ENCODE results near the gene LDLRAD4.

Gene LDLRAD4

DNA sequence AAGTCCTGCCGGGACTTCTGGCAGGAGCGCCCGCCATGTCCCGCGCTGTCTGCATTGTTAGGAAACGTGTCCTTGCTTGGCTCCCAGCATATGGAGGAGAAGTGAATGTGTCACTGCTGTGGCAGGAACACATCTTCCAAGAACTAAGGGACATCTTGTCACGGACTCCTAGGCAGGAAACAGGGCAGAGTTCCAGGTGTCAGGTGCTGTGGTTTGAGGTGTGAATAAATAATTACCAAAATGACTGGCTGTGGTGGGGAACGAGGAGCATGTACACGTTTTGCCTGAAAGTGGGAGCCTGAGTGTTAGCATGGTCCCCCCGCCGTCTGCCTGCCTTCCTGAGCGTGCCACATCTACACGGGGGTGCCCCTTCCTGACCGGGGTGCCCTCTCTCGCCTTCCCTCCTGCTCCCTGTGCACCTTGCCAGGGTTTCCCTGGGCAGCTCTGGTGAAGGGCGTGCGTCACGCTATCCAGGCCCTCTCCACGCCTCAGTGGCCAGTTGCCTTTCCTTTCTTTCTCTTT, 237.5 kb downstream of the LDLRAD4 start:
- no peak for TF ChIP-seq CEBPB (IDR thresholded peaks at IDR 0.05)
- no peak for TF ChIP-seq FOXM1 (IDR thresholded peaks at IDR 0.05; ENCODE audit: borderline replicate concordance, low read depth)
- no peak for TF ChIP-seq TAF1 (IDR thresholded peaks at IDR 0.05; ENCODE audit: low read depth)
- no peak for TF ChIP-seq RAD21 (IDR thresholded peaks at IDR 0.05; ENCODE audit: low read depth)
- no peak for TF ChIP-seq TCF12 (IDR thresholded peaks at IDR 0.05; ENCODE audit: low read depth)
- TF ChIP-seq EP300 (IDR thresholded peaks at IDR 0.05; ENCODE audit: borderline replicate concordance) = no peak
- TF ChIP-seq, protein P1, sequence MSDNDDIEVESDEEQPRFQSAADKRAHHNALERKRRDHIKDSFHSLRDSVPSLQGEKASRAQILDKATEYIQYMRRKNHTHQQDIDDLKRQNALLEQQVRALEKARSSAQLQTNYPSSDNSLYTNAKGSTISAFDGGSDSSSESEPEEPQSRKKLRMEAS (IDR thresholded peaks at IDR 0.05) = no peak
- TF ChIP-seq, protein P2, sequence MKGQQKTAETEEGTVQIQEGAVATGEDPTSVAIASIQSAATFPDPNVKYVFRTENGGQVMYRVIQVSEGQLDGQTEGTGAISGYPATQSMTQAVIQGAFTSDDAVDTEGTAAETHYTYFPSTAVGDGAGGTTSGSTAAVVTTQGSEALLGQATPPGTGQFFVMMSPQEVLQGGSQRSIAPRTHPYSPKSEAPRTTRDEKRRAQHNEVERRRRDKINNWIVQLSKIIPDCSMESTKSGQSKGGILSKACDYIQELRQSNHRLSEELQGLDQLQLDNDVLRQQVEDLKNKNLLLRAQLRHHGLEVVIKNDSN (IDR thresholded peaks at IDR 0.05) = no peak
- TF ChIP-seq, protein P3, sequence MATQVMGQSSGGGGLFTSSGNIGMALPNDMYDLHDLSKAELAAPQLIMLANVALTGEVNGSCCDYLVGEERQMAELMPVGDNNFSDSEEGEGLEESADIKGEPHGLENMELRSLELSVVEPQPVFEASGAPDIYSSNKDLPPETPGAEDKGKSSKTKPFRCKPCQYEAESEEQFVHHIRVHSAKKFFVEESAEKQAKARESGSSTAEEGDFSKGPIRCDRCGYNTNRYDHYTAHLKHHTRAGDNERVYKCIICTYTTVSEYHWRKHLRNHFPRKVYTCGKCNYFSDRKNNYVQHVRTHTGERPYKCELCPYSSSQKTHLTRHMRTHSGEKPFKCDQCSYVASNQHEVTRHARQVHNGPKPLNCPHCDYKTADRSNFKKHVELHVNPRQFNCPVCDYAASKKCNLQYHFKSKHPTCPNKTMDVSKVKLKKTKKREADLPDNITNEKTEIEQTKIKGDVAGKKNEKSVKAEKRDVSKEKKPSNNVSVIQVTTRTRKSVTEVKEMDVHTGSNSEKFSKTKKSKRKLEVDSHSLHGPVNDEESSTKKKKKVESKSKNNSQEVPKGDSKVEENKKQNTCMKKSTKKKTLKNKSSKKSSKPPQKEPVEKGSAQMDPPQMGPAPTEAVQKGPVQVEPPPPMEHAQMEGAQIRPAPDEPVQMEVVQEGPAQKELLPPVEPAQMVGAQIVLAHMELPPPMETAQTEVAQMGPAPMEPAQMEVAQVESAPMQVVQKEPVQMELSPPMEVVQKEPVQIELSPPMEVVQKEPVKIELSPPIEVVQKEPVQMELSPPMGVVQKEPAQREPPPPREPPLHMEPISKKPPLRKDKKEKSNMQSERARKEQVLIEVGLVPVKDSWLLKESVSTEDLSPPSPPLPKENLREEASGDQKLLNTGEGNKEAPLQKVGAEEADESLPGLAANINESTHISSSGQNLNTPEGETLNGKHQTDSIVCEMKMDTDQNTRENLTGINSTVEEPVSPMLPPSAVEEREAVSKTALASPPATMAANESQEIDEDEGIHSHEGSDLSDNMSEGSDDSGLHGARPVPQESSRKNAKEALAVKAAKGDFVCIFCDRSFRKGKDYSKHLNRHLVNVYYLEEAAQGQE (IDR thresholded peaks at IDR 0.05; ENCODE audit: low read depth) = no peak
- no peak for TF ChIP-seq NFIC (IDR thresholded peaks at IDR 0.05)
- TF ChIP-seq ZBTB7A (IDR thresholded peaks at IDR 0.05; ENCODE audit: low read depth) = no peak
- no peak for TF ChIP-seq YY1 (IDR thresholded peaks at IDR 0.05; ENCODE audit: low read depth)
- TF ChIP-seq CREB1 (IDR thresholded peaks at IDR 0.05; ENCODE audit: low read depth) = no peak
- TF ChIP-seq EGR1 (IDR thresholded peaks at IDR 0.05) = no peak
- no peak for TF ChIP-seq TEAD4 (IDR thresholded peaks at IDR 0.05)

DNA sequence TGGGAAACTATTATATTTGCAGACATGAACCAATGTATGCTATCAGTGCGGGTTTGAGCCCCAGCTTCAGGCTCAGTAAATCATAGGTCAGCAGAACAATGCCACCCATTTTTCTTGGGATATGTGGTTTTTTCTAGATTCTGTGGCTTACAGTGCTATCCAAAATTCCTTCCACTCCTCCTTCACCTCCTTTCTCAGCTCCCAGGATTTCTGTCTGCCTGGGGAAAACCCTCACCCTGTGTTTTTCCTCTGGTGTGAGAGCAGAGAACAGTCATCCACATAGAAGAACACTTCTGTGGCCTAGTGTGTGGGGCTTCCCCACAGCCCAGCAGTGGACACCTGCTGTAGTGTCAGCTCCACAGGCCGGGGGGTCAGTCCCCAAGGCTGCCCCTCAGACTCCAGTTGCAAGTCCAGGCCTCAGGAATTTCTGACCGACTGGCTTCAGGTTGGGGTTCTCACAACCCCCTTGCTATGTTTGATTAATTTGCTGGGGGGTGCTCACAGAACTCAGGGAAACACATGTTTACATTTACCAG, 238.2 kb downstream of the LDLRAD4 start:
- TF ChIP-seq YY1 (IDR thresholded peaks at IDR 0.05; ENCODE audit: low read depth) (no peak), RAD21 (IDR thresholded peaks at IDR 0.05; ENCODE audit: low read depth) (no peak), TEAD4 (IDR thresholded peaks at IDR 0.05) (no peak), ZBTB7A (IDR thresholded peaks at IDR 0.05; ENCODE audit: low read depth) (no peak), TAF1 (IDR thresholded peaks at IDR 0.05; ENCODE audit: low read depth) (no peak), CEBPB (IDR thresholded peaks at IDR 0.05) (no peak), EP300 (IDR thresholded peaks at IDR 0.05; ENCODE audit: borderline replicate concordance) (no peak), FOXM1 (IDR thresholded peaks at IDR 0.05; ENCODE audit: borderline replicate concordance, low read depth) (no peak), EGR1 (IDR thresholded peaks at IDR 0.05) (no peak), TCF12 (IDR thresholded peaks at IDR 0.05; ENCODE audit: low read depth) (no peak), CREB1 (IDR thresholded peaks at IDR 0.05; ENCODE audit: low read depth) (no peak), NFIC (IDR thresholded peaks at IDR 0.05) (no peak)
- TF ChIP-seq, protein P1 (IDR thresholded peaks at IDR 0.05) = no peak
- TF ChIP-seq, protein P3 (IDR thresholded peaks at IDR 0.05; ENCODE audit: low read depth) = no peak
- TF ChIP-seq, protein P2 (IDR thresholded peaks at IDR 0.05) = no peak

DNA sequence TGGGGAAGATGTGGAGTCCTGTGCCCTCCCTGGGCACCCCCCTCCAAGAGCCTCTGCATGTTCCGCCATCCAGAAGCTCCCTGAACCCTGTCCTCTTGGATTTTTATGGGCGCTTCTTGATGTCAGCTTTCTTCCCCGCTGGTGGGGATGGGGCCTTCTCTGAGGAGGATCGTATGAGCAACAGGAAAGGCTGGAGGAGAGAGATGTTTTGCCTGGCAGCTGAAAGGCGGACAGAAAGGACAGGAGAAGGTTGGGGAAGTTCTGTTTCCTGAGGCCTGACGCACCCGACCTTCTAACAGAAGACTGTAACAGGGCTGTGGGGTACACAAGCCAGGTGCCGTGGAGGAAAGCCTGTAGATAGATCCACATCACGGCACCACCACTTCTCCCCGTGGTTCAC, 238.8 kb downstream of the LDLRAD4 start:
- no peak for TF ChIP-seq CEBPB (IDR thresholded peaks at IDR 0.05)
- TF ChIP-seq, protein P1 (IDR thresholded peaks at IDR 0.05) = no peak
- no peak for TF ChIP-seq EP300 (IDR thresholded peaks at IDR 0.05; ENCODE audit: borderline replicate concordance)
- TF ChIP-seq YY1 (IDR thresholded peaks at IDR 0.05; ENCODE audit: low read depth) = no peak
- TF ChIP-seq EGR1 (IDR thresholded peaks at IDR 0.05) = no peak
- TF ChIP-seq, protein P2 (IDR thresholded peaks at IDR 0.05) = no peak
- no peak for TF ChIP-seq CREB1 (IDR thresholded peaks at IDR 0.05; ENCODE audit: low read depth)
- no peak for TF ChIP-seq RAD21 (IDR thresholded peaks at IDR 0.05; ENCODE audit: low read depth)
- TF ChIP-seq TAF1 (IDR thresholded peaks at IDR 0.05; ENCODE audit: low read depth) = no peak
- TF ChIP-seq, protein P3 (IDR thresholded peaks at IDR 0.05; ENCODE audit: low read depth) = no peak
